GM21423 (cell line): ENCODE data around the gene SMG6.

Experiments used
- ATAC-seq: cut with Tn5 transposase; IDR thresholded peaks from one replicate; pipeline ENCODE4 v1.9.1; 2021; ENCODE audit warnings: mild to moderate bottlenecking, moderate library complexity; ENCODE audit not compliant: unreplicated experiment

The SMG6 gene

GRCh38 chr17:2110436-2110835 is 193.1 kb downstream of the SMG6 start:
- no peak for ATAC-seq

- ATAC-seq, result no peak
These were observed 195.4 kb downstream of the SMG6 start for GRCh38 chr17:2108170-2108569.

GRCh38 chr17:2107506-2107905 is 196.1 kb downstream of the SMG6 start:
- ATAC-seq, result no peak

GRCh38 chr17:2107050-2107449 is 196.5 kb downstream of the SMG6 start:
- ATAC-seq, result no peak

GRCh38 chr17:2106308-2106955 is 197.2 kb downstream of the SMG6 start:
- no peak for ATAC-seq

GRCh38 chr17:2105663-2106062 is 197.9 kb downstream of the SMG6 start:
- ATAC-seq, result no peak

- no peak for ATAC-seq
These were observed 200.4 kb downstream of the SMG6 start for GRCh38 chr17:2102931-2103809.

- ATAC-seq, result no peak
These were observed 201.9 kb downstream of the SMG6 start for GRCh38 chr17:2101448-2102257.

GRCh38 chr17:2095536-2095910 is 208.1 kb downstream of the SMG6 start:
- ATAC-seq, result no peak

GRCh38 chr17:2094891-2095535 is 208.6 kb downstream of the SMG6 start:
- no peak for ATAC-seq

- ATAC-seq, result no peak
These were observed 210.2 kb downstream of the SMG6 start for GRCh38 chr17:2093349-2093748.

- no peak for ATAC-seq
These were observed 211.3 kb downstream of the SMG6 start for GRCh38 chr17:2092253-2092652.

- ATAC-seq, result no peak
These were observed 212.6 kb downstream of the SMG6 start for GRCh38 chr17:2090804-2091534.

GRCh38 chr17:2090210-2090641 is 213.4 kb downstream of the SMG6 start:
- no peak for ATAC-seq

GRCh38 chr17:2089021-2089422 is 214.6 kb downstream of the SMG6 start:
- peak; percentile 23 for ATAC-seq

- ATAC-seq, result peak; percentile 41
These were observed 215.9 kb downstream of the SMG6 start for GRCh38 chr17:2087597-2088211.

- ATAC-seq, result no peak
These were observed 217.3 kb downstream of the SMG6 start for GRCh38 chr17:2086306-2086705.

- ATAC-seq, result no peak
These were observed 218.0 kb downstream of the SMG6 start for GRCh38 chr17:2085648-2085949.

- ATAC-seq, result no peak
These were observed 218.6 kb downstream of the SMG6 start for GRCh38 chr17:2084766-2085647.
